LoVo (cell line): ENCODE data around the gene AGAP3.
A peak's percentile ranks its signal among the peaks of the same experiment; 100 is the strongest.

ENCODE experiments used
- DNase-seq: peaks from one replicate; pipeline ENCODE4 v3.0.0-alpha.2; 2016; ENCODE audit warnings: low spot score

AGAP3 gene

GRCh38 chr7:151074817-151075661 is 11.2 kb upstream of the AGAP3 start:
- DNase-seq = no peak

GRCh38 chr7:151075662-151075971 is 10.7 kb upstream of the AGAP3 start:
- DNase-seq = no peak

- no peak for DNase-seq
Observed at GRCh38 chr7:151075978-151076426, 10.3 kb upstream of the AGAP3 start.

- DNase-seq = no peak
Observed at GRCh38 chr7:151076863-151077704, 9.2 kb upstream of the AGAP3 start.

- DNase-seq = no peak
Observed at GRCh38 chr7:151077705-151078232, 8.5 kb upstream of the AGAP3 start.

- no peak for DNase-seq
Observed at GRCh38 chr7:151078233-151079040, 7.8 kb upstream of the AGAP3 start.

- DNase-seq = no peak
Observed at GRCh38 chr7:151079199-151079910, 6.9 kb upstream of the AGAP3 start.

GRCh38 chr7:151080067-151080521 is 6.2 kb upstream of the AGAP3 start:
- DNase-seq = no peak

- peak; percentile 98 for DNase-seq
Observed at GRCh38 chr7:151080522-151081169, 5.6 kb upstream of the AGAP3 start, which contains the start of gene FASTK. Gene FASTK (minus strand): TSS chr7:151080809. CDS start chr7:151080766, 43 bp downstream.

GRCh38 chr7:151081170-151082101 is 4.8 kb upstream of the AGAP3 start:
- DNase-seq = peak; percentile 34

- DNase-seq = no peak
Observed at GRCh38 chr7:151082141-151083070, 3.9 kb upstream of the AGAP3 start.

- DNase-seq = peak; percentile 85
Observed at GRCh38 chr7:151083071-151083823, 3.0 kb upstream of the AGAP3 start, which contains the start of gene TMUB1. Gene TMUB1 (minus strand): TSS chr7:151083493. CDS start chr7:151082563, 930 bp downstream.

GRCh38 chr7:151083824-151084160 is 2.5 kb upstream of the AGAP3 start:
- no peak for DNase-seq

GRCh38 chr7:151085329-151085690 is 965 bp upstream of the AGAP3 start:
- DNase-seq = no peak

GRCh38 chr7:151086802-151087244 is 548 bp downstream of the AGAP3 start:
- no peak for DNase-seq

GRCh38 chr7:151087245-151088018 is 1.2 kb downstream of the AGAP3 start:
- DNase-seq = peak; percentile 57
